Muscle of back (tissue), 11 donors: ENCODE measurements around the gene CA12. TPM values are rescaled to one million over a fixed set of nuclear protein-coding genes. Genes with fewer than 3 reads are reported as not detected.
A peak's percentile ranks its signal among the peaks of the same experiment; 100 is the strongest.

Source experiments
- DNase-seq, 3 donors: peaks; one replicate each; pipeline versions ENCODE4 v3.0.0 to v3.0.0-alpha.2; 2013
- polyA plus RNA-seq, 10 donors: library from polyadenylated mRNA; unstranded; fragments of 120-200 nt; gene quantifications; one replicate each; pipeline ENCODE4 v1.2.1, GENCODE V29; 2013; ENCODE audit not compliant: insufficient read length in 10 of 10

Gene CA12
- polyA plus RNA-seq, 10 donors = 0.39 to 1.9 (median 1.0) TPM

DNA sequence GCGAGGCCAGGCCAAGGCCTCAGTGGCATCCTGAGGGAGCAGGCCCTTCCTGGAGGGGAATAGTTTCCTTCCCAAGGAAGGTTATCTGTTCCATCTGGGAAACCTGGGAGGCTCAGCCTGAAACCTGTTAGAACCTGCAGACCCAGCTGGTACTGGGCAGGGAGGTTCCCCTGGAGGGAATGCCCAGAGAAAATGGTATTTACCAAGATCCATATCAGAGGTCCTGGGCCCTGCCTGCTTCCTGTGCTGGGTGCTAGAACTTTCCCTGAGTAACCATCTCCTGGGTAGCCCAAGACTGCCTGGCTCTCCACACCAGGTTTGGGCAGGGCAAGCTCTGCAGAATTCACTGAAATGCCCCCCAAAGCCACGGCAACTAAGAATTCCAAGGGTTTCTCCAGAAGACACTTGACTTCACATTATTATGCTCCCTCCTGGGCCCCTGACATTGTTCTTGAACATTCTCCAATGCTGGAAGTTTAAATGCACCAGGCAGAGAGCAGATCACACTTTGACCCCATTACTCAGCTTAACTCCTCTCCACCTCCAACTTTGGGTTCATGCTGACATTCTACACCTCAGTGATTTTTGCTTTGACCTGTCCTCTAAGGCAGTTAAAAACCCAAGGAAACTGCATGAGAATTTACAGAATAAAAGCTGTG, 2.0 kb downstream of the CA12 start:
- DNase-seq = no peak

DNA sequence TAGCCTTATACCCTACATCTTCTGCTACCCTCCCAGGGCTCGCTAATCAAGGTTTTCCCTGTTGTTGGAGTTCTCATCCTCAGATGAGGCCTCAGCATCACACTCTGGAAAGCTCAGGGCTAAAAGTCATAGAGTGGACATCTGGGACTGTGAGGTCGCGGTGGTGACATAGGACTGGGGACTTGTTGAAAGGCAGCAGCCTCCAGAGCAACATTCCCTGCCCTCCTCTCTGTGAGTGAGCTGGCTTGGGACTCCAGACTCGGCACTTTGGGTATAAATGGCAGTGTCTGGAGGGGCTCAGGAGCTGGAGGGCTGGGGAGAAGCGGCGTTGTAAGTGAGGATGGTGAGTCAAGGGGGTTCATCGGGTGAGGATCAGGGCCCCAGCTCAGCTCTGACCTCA, 2.7 kb downstream of the CA12 start:
- DNase-seq = no peak

DNA sequence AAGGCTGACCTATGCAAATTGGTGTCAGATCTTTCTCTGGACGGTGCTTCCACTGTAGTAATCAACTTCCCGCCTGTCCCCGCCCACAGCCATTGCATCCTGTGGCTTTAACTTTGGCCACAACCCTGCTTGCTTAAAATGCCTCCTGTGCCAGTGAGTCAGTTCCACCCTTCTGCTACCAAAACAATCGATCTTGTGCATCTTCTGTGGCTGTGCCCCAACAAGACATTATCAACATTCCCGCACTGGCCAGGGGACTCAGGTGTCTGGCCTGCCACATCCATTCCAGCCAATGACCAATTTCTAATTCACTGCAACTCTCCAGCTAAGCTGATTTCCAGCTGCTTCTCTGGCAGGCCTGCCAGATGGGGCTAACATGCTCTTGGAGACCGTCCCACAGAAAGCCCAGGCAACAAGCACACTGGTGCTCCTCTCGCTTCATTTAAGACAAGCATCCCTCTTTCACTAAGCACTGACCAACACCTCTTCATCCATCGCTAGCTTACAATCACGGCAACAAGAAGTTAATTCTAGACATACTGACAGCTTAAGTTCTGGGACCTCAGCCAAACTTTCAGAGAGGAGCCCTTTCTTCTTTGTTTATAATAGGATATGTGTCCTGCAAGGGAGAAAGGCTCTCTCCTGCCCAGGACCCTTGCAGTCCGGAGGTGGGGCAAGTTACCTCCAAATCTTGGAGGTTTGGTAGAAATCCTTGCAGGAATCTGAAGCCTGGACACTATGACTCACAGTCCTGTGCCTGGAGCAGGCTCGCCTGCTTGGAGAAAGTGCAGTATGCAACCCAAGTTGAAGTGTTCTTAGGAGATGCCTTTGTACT, 6.7 kb downstream of the CA12 start:
- DNase-seq = peak; percentile 57 to 86 (median 74)

DNA sequence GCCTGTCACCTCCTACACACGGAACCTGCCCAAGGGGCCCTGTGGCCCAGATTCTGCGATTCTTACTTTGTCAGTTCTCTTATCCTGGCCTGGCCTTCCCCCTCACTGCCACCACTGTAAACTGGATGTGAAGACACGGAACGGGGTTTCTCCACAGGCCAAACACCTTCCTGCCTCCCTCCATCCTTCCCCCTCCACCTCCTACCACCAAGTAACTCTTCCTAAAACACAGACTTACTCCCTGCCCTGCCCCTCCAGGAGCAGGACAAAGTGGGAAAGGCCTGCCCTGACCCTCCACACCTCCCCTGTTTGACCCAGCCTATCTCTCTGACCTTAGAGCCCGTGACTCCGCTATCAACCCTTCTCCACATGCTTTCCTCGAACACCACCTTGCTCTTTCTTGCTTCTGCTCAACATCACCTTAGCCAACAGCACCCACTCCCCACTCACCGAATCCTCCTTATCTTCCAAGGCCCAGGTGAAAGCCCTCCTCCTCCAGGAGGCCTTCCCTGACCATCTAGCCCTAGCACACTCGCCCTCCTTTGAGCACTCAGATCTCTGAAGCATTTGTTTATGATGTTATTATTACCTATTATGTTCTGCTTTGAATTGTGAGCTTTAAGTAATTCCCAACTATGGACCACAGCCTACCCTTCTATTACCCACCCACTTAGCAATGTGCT, 7.6 kb downstream of the CA12 start:
- DNase-seq = no peak

DNA sequence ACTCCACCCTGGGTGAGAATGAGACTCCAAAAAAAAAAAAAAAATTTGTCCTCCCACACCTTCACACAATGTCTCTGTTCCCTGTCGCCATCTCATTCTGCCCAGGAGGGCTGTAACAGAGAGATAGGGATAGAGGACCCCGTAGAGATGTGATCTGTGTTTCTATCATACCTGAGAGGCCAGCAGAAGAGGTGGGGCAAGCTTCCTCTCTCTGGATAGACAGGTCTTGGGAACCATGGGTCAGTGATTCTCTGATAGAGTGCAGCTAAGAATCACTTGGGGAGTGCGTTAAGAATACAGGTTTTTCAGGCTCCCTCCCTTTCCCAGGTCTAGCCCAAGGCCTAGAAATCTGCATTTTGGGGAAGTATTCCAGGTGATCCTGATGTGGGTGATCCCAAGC, 8.3 kb downstream of the CA12 start:
- no peak for DNase-seq

DNA sequence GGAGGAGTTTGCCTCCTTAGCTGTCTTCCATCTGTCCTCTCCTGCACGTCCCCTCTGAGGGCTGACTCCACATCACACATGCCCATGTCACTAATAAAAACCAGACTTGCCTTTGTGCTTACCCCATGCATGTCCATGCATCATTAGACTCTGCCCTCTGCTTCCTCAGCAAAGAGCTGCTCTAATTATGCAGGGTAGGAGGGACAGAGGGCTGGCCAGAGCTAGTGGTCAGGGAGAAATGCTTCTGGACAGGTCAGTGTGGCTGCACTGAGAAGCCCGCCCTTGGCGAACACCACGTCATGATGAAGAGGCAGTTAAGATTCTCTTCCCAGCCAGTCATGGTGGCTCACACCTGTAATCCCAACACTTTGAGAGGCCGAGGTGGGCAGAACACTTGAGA, 8.9 kb downstream of the CA12 start:
- DNase-seq = no peak

DNA sequence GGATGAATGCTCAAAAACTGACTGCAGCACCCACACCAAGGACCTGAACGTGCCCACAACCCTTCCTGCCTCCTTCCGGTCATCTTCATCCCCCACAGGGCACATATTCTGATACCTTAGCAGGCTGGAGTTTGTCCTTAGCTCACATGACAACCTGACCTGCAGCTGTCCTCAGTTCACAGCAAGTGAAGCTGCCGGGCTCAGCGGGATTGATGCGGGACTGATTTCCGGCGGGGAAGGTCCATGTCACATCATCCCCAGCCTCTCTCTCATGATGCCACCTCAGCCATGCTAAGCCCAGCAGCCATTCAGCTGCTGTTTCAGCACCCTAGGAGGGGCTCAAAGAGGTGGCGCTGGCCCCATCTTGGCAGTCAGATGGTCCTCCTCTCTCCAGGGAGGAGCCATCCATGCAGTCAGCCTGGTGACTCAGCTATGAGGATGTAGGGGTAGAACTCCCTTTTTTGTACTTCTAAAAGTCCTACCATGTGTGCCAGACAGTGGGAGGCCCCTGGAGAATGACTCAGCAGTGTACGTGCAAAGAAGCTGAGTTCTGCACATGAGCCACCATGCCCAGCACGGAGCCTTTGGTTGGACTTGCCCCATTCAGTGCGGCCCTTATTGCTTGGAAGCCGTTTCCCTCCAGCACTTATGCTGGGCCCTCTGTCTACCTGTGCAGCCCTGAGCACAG, 9.5 kb downstream of the CA12 start:
- peak in 2 of 3 donors; percentile 32 to 94 for DNase-seq

DNA sequence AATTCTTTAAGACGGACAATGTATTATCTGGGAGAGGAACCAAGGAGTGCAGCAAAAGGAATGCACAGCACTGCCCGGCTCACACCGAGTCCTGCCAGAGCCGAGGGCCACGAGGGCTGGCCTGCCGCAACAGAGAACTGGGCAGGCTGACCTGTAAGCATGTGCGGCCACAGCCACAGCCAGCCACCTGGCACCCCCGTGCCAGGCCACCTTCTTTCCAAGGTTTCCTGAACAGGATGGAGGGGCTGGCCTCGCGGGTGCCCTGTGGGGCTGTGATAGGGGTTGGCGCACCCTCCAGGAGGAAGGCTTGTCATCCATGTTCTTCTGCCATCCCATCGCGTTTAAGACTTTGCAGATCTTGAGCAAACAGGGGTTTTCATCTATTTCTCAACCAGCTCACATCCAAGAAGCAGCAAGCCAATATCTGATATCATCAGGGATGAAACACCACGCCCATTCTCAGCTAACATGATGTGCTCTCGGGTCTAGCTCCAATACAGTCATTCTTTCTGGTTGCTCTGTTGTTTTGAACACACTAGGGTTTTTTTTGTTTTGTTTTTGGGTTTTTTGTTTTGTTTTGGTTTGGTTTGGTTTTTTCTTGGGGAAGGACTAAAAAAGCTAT, 10.2 kb downstream of the CA12 start:
- peak in 2 of 3 donors; percentile 35 to 63 for DNase-seq

DNA sequence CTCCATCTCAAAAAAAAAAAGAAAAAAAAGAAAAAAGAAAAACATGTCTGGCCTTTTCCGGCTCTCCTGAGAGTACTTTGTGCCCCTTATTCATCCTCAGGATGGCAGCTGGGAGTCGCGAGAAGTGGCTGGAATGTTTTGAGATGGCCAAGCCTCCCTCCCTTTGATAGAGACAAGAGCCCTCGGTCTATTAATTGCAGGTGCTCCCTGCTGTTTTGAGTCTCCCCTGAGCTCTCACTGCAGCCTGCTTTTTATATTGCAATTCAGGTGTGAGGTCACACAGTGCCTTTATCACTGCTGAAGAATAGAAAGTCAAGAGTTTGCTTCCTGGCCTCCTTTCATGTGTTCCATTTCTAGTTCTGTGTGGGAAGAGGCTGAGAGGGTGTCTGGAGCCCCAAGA, 10.9 kb downstream of the CA12 start:
- no peak for DNase-seq

DNA sequence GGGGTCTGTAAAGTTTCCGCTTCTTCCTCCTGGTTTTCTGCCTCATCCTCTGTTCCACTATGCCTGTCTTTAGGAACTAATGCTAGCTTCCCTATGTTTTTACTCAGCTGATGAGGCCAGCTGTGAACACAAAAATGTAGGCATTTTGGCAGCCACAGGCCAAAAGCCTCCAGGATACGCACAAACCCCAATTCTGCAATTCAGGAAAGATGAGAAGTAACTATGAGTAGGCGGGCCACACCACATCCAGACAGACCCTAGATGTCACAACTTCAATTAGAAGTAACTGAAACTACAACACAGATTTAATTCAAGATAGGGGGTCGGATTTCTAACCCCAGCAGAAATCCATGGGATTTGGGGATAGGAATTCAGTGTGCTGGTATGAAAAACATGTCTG, 11.9 kb downstream of the CA12 start:
- DNase-seq = no peak

DNA sequence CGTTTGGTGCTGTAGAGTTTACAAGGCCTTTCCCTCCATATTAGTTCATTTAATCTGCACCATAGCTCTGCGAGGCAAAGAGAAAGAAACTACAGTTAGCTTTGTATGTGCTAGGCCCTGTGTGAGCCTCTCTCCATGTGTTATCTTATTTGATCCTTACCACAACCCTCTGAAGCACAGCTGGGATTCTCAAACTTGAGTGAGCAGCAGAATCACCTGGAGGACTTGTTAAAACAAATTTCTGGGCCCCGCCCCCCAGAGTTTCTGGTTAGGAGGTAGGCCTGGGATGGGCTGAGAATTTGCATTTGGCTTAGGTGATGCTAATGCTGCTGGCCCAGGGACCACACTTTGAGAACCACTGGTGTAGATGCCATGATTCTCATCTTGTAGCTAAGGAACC, 12.3 kb downstream of the CA12 start:
- DNase-seq = no peak

DNA sequence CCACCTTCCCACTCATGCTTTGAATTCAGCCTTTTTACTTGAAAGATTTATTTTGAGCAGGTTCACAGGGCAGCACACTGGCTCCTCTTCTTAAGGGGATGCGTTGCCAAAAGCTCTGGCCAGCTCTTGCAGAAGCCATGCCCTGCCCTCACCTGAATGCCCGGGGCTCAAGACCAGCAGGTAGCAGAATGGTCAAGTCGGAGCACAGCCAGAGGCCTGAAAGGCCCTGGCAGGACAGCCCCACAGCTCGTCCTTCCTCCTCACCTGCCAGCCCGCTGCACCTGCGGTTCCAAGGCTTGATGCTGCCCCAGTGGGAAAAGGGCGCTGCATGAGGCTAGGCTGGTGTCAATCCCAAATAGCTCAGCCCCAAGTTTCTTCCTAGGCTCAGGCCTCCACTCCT, 13.1 kb downstream of the CA12 start:
- no peak for DNase-seq

DNA sequence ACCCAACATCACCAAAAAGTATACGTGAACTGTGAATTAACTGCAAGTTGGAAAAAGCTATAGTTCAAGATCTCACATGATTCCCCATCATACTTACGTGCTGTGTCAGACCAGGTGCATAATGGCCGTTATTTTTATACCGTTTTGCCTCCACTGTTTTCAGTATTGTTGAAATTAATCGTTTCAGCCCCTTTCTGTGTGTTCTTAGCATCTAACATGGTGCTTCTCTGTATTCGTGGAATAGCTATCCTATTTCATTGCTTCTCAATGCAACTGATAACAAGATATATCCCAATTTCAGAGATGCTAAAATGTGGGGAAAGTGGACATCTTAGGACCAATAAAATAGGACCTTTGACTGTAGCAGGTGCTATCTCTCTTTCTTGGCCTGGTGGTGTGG, 13.7 kb downstream of the CA12 start:
- DNase-seq = no peak

DNA sequence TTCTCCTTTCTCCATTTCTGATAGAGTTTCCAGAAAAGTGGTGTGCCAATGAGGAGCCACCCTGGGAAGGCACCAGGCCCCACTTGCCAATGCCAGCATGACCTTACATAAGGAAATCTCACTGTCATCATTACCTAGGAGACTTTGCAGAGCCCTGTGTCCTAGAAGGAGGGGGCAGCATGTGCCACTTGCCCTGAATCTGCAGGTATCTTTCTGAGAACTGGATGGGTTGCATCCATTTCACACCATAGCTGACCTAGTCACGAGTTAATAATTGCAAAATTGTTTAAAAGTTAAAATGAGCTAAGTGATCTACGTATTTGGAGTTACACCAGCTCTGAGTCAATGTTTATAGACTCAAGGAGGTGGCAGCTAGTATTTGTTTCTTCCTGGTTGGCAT, 14.3 kb downstream of the CA12 start:
- no peak for DNase-seq

DNA sequence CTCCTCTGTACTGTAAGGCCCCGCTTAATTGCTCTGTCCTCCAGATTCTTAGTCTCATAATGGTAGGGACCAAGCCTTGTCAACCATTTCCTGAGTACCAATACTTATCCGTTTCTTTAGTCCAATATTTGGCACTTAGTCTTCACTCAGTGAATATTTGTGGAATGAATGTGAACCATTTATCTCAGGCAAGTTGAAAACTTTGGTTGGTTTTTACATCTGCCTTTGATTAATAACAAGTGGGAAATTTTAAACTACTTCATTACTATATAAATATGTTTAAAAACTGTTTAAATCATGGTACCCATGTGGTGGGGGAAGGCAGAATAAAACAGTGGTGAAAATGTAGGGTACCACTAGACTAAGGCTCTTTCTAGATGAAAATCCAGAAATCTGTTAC, 15.2 kb downstream of the CA12 start:
- DNase-seq = peak in 1 of 3 donors; percentile 74

DNA sequence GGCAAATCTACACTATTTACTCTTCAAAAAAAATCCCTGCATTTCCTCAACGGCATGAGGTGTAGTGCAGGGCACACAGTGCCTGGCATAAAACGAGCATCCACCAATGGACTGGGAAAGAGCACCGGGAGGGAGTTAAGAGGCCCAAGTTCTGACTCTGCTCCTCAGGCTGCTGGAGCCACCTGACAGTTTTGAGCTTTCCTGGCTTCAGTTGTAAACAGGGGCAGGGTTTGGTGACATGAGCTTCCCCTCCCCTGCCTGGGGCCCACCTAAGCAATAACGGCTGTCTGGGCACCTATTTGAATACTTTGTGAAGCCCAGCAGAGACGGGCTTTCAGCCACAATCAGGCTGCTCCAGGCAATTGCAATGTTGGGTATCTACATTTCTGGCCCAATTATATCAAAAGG, 16.4 kb downstream of the CA12 start:
- no peak for DNase-seq

DNA sequence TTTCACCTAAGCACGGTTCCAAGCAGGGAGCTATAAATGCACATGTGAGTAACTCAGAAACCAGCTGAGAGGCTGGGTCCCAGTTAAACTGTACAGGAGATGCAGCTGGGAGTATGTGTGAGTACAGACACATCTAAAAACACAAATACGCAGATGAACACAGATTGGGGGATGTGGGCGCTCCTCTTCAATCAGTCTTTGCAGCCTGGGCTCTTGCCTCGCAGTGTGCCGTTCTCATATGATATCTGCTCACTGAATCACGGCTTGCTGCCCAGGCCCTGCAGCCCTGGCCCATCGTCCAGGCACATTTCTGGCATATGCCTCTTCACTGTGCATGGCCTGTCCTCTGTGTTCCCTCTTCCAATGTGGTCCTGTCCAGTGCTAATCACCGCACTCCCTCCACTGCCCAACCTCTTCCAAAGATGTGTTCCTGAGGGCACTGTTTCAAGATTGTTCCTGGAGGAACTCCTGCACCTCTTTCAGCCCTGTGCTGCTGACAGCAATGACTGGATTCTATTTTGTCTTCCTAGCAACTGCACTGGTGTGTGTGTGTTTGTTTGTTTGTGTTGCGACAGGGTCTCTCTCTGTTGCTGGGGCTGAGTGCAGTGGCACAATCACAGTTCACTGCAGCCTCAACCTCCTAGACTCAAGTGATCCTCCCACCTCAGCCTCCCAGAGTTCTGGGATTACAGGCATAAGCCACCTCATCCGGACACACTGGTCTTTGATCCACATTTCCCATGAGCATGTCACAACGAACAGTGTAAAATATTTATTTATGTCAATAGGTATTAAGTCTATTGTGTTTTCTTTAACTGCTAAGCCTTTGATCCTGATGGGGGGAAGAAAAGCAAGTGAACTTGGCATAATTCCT, 17.0 kb downstream of the CA12 start:
- no peak for DNase-seq

DNA sequence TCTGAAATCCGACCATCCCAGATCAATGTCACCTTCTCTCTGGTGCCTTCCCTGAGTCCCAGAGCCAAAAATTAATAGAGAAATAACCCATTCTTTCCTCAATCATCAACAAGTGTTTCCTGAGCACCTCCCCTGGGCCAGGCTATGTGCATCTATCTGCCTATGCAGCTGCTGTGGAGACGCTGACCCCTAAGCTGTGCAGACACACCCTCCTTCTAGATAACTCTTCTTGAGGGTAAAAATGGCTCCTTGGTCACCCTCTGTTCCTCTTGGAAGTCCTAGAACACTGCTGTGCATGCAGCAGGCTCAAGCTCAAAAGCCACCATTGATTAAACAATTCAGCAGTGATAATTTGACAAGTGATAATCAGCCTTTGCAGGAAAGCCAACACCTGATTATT, 18.4 kb downstream of the CA12 start:
- DNase-seq = no peak

DNA sequence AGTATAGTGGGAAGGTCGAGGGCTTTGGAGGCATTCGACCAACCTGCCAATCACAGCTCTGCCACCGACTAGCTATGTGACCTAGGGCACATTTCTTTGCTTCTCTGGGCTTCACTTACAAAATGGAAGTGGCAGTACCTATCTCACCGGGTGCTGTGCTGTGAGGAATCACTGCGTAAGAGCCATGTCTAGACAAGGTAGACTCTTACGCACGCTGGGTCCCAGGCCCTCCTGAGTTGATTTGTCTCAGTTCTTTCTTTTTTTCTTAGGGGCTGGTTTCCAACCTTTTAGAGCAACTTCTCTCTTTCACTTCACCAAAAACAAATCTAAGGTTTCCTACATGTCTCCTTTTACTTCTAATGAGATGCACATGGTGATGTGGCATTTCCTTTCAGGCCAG, 18.8 kb downstream of the CA12 start:
- no peak for DNase-seq

DNA sequence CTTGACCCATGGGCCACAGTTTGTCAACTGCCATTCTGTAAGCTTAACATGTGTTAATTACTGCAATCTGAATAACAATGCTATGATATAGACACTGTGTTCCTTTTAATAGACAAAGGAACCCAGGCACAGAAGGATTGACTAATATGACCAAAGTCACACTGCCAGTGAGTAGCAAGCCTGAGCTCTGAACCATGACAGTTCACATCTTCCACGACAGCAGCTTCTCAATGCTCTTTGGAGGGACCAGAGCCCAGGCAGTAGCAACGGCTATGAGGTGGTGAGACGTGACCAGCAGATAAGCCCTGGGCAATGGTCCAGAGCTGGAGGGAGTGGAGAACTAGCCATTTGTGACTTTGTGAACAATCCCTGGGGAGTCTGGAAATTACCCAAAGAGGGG, 19.4 kb downstream of the CA12 start:
- DNase-seq = no peak

DNA sequence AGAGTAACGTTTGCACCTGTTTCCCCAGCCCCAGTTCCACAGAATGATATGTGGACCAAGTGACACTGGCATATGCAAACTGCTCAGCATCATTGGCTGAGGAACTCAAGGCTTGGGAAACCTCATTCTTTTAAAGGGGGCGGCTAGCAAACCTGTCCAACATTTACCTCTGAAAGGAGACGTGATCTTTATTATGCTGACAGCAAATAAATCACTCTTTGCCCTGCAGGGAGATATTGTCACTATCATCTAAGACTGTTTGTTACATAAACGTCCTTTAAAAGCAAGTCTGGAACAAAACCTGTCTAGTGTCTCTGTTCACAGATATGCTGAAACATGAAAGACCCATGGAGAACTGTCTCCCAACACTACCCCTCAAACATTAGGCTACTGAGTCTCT, 21.5 kb downstream of the CA12 start:
- no peak for DNase-seq
